K562 (cell line): ENCODE measurements around the gene CRADD. TPM values are rescaled to one million over a fixed set of nuclear protein-coding genes. Genes with fewer than 3 reads are reported as not detected.

Source experiments
- BACH1 ChIP-seq: fragments of 200-800 bp; sonication (Bioruptor generic); IDR thresholded peaks from 2 replicates; pipeline ENCODE4 v1.6.1; 2016; ENCODE audit warnings: missing genetic modification characterization, missing compliant biosample characterization
- CAMTA2 ChIP-seq: fragments of 250-450 bp; sonication (Bioruptor Pico); conservative IDR thresholded peaks from 2 replicates; pipeline ENCODE4 v1.5.1; 2022
- CREM ChIP-seq: IDR thresholded peaks from 2 replicates; pipeline ENCODE4 v1.6.1; 2014; ENCODE audit warnings: antibody characterized with exemption, low read depth
- GATAD2B ChIP-seq: fragments of 450-650 bp; IDR thresholded peaks from 2 replicates; pipeline ENCODE4 v1.6.1; 2017; ENCODE audit warnings: mild to moderate bottlenecking, borderline replicate concordance
- HDAC6 ChIP-seq: IDR thresholded peaks from 2 replicates; pipeline ENCODE4 v1.6.1; 2012; ENCODE audit warnings: low read depth, mild to moderate bottlenecking, control low read depth, inconsistent platforms, low read length, moderate library complexity
- KDM5B ChIP-seq: fragments of 200-600 bp; sonication (generic); IDR thresholded peaks from 2 replicates; pipeline ENCODE4 v1.6.1; 2012; ENCODE audit warnings: low read depth, mild to moderate bottlenecking, moderate library complexity, low read length, control low read depth, inconsistent platforms; ENCODE audit not compliant: insufficient replicate concordance
- MTF1 ChIP-seq: fragments of 250-450 bp; sonication (Bioruptor Pico); IDR thresholded peaks from 2 replicates; pipeline ENCODE4 v1.9.0; 2021; ENCODE audit warnings: moderate library complexity, mild to moderate bottlenecking, inconsistent platforms, borderline replicate concordance
- MXD1 ChIP-seq: fragments of 250-450 bp; sonication (Bioruptor Pico); IDR thresholded peaks from 2 replicates; pipeline ENCODE4 v1.8.0; 2021; ENCODE audit warnings: borderline replicate concordance, mild to moderate bottlenecking, moderate library complexity; ENCODE audit not compliant: poor library complexity, severe bottlenecking
- PURB ChIP-seq: sonication (generic); formaldehyde crosslinking; IDR thresholded peaks from 2 replicates; pipeline ENCODE4 v1.9.0; 2021; ENCODE audit warnings: low read depth, mild to moderate bottlenecking, missing genetic modification reagents
- SIN3B ChIP-seq: fragments of 450-650 bp; IDR thresholded peaks from 2 replicates; pipeline ENCODE4 v1.6.1; 2017; ENCODE audit warnings: low read depth, mild to moderate bottlenecking, moderate library complexity
- SMAD4 ChIP-seq: fragments of 250-450 bp; sonication (Bioruptor Pico); conservative IDR thresholded peaks from 2 replicates; pipeline ENCODE4 v1.8.0; 2021; ENCODE audit warnings: inconsistent platforms, mild to moderate bottlenecking, moderate library complexity
- TCF3 ChIP-seq: sonication (generic); formaldehyde crosslinking; IDR thresholded peaks from 2 replicates; pipeline ENCODE4 v1.4.0; 2020; ENCODE audit warnings: mild to moderate bottlenecking, missing genetic modification reagents
- VEZF1 ChIP-seq: fragments of 200-800 bp; sonication (Bioruptor generic); IDR thresholded peaks from 2 replicates; pipeline ENCODE4 v1.6.1; 2017; ENCODE audit warnings: missing genetic modification characterization, missing compliant biosample characterization
- YBX1 ChIP-seq: fragments of 450-650 bp; IDR thresholded peaks from 2 replicates; pipeline ENCODE4 v1.7.1; 2016; ENCODE audit warnings: mild to moderate bottlenecking
- ZBTB40 ChIP-seq, 2 experiments: fragments of 450-650 bp in 1 of 2; sonication (generic) in 1 of 2; formaldehyde crosslinking in 1 of 2; IDR thresholded peaks; 2 replicates each; pipeline versions ENCODE4 v1.7.1 to v1.9.0; 2016 to 2022; ENCODE audit warnings: inconsistent platforms in 1 of 2, mild to moderate bottlenecking in 1 of 2, missing genetic modification reagents in 1 of 2
- ZNF282 ChIP-seq: sonication (generic); formaldehyde crosslinking; IDR thresholded peaks from 2 replicates; pipeline ENCODE4 v1.8.1; 2023; ENCODE audit warnings: missing genetic modification reagents
- ZNF551 ChIP-seq: fragments of 250-450 bp; sonication (Bioruptor Pico); IDR thresholded peaks from 2 replicates; pipeline ENCODE4 v1.5.0; 2021; ENCODE audit warnings: mild to moderate bottlenecking, moderate library complexity
- ZNF583 ChIP-seq: fragments of 250-450 bp; sonication (Bioruptor Pico); IDR thresholded peaks from 2 replicates; pipeline ENCODE4 v1.4.0; 2020
- ZNF586 ChIP-seq: fragments of 450-650 bp; formaldehyde crosslinking; conservative IDR thresholded peaks from 2 replicates; pipeline ENCODE4 v1.4.0; 2020; ENCODE audit warnings: mild to moderate bottlenecking, moderate library complexity
- polyA plus RNA-seq, 8 experiments: library from polyadenylated mRNA; depleted of rRNA in 4 of 8; stranded (reverse) in 5 of 8; unstranded in 3 of 8; fragments of >200 nt; fragmentation: Nextera tagmentation in 2 of 8; fragmentation: Illumina TruSeq in 1 of 8; extraction: Ambion mirVana in 2 of 8; extraction: Trizol in 1 of 8; gene quantifications; 2 replicates each; pipeline versions ENCODE4 v1.2.1 to v1.2.3, GENCODE V29; 2011 to 2014; ENCODE audit warnings: inconsistent platforms in 1 of 8, missing spikeins in 1 of 8
- total RNA-seq, 7 experiments: library from RNA; depleted of rRNA in 6 of 7; stranded (reverse); fragments of >200 nt in 6 of 7; fragmentation: Illumina TruSeq in 2 of 7; extraction: Trizol in 2 of 7; gene quantifications; 2 replicates each; pipeline versions ENCODE4 v1.2.1 to v1.2.3, GENCODE V29; 2011 to 2021; ENCODE audit warnings: low replicate concordance in 1 of 7

Gene CRADD
- total and polyA plus RNA-seq, 9 of the 15 experiments (the other 6 are each of a cell fraction or from before 2014, with no cell fraction given) = 20.5 to 41.1 (median 25.9) TPM

- peak; percentile 75 for TF ChIP-seq TCF3 (CRISPR knock-in tag)
- no peak; the same call in 1 of the 2 replicates for TF ChIP-seq CREM
- TF ChIP-seq GATAD2B = peak; percentile 59; the same call in 1 of the 2 replicates
- TF ChIP-seq SIN3B = no peak
- peak; percentile 94 for TF ChIP-seq ZNF583
- no peak for TF ChIP-seq YBX1
- TF ChIP-seq ZNF282 (CRISPR knock-in tag) = no peak
- no peak for TF ChIP-seq PURB
- no peak for TF ChIP-seq KDM5B
- no peak for TF ChIP-seq MXD1 (CRISPR knock-in tag)
- TF ChIP-seq ZNF586 (CRISPR knock-in tag) = no peak
- no peak for TF ChIP-seq MTF1 (CRISPR knock-in tag)
- no peak for TF ChIP-seq CAMTA2
- TF ChIP-seq BACH1 (tag) = no peak
- TF ChIP-seq SMAD4 (CRISPR knock-in tag) = 0 out of 2 replicates have a peak, but pooled peaks have one; percentile 49
- TF ChIP-seq HDAC6 = no peak
- no peak for TF ChIP-seq ZBTB40 (IDR thresholded peaks at IDR 0.05)
- TF ChIP-seq ZBTB40 (CRISPR knock-in tag; IDR thresholded peaks at IDR 0.05) = no peak
- no peak for TF ChIP-seq ZNF551 (CRISPR knock-in tag)
- TF ChIP-seq VEZF1 (CRISPR knock-in tag) = peak; percentile 15; the same call in 1 of the 2 replicates
These were observed 245.4 kb downstream of the CRADD start (continued) for GRCh38 chr12:93922583-93923006.
